HG03558 (cell line): Measurements from ENCODE around the gene ZBTB16.

Experiments used
- ATAC-seq: cut with Tn5 transposase; IDR thresholded peaks from one replicate; pipeline ENCODE4 v1.9.1; 2021; ENCODE audit warnings: moderate number of reproducible peaks; ENCODE audit not compliant: unreplicated experiment; ENCODE audit errors: extremely low read depth

The ZBTB16 gene

DNA sequence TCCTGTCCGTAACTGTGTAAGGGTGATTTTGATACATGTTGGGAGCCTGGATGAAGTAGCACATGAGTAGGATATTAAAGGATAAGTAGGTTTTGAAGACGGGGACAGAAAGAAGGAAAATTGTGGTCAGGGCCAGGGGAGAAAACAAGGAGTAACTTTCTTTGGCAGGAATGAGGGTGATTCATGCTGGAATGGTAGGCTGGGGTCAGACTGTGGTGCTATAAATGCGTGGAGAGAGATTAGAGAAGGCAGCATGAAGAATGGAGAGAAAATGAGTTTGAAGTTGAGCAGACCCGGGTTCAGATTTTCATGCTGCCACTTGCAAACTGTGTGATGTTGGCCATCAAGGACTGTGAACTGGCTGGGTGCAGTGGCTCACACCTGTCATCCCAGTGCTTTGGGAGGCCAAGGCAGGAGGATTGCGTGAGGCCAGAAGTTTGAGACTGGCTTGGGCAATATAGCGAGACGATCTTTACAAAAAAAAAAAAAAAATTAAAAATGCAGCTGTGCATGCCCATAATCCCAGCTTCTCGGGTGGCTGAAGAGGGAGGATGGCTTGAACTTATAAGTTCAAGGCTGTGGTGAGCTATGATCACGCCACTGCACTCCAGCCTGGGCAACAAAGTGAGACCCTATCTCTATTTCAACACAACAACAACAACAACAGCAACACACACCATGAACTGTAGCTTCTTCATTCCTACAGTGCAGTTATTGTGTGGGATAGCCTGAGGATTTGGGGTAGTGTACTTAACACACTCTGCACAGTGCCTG lies 22.3 kb downstream of the ZBTB16 start:
- no peak for ATAC-seq

DNA sequence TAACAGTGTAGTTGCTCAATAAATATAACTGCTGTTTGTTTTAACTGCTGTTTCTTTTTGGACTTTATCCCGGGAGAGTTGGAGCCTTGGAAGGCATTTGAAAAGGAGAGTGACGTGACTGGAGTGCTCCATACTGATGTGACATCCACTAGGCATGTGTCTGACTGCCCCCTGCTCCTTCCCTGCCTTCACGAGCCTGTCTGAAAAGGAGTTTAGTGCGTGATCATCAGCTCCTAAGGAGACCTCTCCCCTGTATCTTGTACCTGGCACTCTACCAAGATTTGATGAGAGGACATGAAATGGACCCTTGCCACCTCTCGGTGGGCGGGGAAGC lies 22.9 kb downstream of the ZBTB16 start:
- no peak for ATAC-seq

- ATAC-seq = no peak
These were observed 23.3 kb downstream of the ZBTB16 start for GRCh38 chr11:114082767-114083181.

DNA sequence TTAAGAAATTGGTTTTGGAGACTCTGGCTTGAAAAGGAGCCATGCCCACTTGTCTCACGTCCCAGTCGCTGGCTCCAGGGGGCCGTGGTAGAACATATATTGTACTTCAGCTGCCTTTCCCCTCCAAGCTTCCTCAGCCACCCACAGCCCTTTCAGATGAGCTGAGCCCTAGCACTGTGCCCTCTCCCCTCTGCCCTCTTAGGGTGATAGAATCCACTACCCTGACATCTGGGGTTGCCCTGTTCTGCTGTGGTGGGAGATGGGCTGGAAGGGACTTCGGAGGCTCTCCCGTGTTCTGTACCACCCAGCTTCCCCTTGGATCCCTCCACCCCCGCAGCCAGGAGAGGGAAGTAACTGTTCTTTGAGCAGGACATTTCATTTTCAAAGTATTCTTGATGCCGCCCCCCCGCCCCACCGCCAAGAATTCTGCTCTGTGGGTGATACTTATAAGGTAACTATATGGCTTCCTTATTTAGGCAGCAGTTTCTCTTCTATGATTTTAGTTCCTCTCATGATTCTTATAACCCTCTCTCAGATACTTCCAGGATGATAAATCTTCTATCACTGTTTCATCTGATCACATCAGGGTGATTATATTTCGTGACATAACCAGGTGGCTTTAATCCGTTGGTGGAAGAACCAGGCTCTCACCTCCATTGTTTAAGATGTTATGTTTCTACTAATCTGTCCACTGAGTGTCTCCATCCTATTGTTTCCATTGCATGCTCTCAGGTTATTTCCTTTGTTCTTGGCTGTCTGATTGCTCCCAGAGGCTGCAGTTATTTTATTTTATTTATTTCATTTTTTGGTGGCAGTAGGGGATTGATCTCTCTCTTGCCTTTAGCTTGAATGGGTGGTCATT lies 24.1 kb downstream of the ZBTB16 start:
- no peak for ATAC-seq

GRCh38 chr11:114084414-114084813 lies 24.9 kb downstream of the ZBTB16 start:
- no peak for ATAC-seq

DNA sequence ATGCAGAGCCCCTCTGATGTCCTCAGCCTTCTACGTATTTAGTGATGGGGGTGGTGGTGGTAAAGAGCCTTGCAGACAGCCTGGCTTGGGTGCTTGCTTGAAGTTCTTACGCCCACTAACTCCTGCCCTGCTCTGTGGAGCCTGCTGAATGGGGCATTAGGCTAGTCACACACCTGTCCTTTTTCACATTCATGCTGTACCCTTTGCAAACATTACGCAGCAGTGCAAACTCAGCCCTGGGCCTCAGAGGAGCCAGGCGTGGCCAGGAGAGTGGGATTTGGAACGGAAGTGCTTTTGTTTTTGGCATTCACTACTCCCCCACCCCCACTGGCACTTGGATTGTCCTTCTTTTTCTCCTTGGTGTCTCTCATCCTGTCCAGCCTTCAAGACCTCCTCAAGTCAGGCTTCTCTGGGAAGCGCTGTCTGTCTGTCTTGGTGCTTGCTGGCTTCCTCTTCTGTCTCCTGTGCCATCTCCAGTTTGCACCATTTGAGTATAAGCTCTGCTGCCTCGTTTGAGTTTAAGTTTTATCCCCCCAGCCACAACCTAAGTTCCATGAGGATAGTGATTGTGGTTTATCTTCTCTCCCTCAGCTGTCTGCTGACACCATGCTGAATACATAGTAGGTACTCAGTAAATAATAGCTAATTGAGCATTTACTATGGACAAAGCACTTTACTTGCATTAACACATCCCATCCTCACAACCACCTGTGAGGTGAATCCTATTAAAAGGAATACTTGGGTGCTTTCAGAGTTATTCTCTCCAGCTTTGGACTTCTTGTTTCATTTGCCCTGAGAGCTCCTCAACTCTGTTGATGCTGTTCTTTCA lies 26.7 kb downstream of the ZBTB16 start:
- no peak for ATAC-seq

- ATAC-seq = no peak
These were observed 27.5 kb downstream of the ZBTB16 start for GRCh38 chr11:114087025-114087424.

DNA sequence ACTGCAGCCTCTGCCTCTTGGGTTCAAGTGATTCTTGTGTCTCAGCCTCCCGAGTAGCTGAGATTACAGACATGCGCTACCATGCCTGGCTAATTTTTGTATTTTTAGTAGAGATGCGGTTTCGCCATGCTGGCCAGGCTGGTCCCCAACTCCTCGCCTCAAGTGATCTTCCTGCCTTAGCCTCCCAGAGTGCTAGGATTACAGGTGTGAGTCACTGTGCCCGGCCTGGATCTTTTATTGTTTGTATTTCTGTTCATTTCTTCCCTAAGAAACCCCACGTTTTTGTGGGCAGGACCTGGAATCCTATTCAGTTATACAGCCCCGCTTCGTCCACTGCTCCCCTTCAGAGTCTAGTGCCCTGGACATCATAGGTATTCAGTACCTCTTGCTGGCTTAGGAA lies 28.7 kb downstream of the ZBTB16 start:
- no peak for ATAC-seq

GRCh38 chr11:114088836-114089235 lies 29.3 kb downstream of the ZBTB16 start:
- ATAC-seq = no peak

- ATAC-seq = no peak
These were observed 30.2 kb downstream of the ZBTB16 start for GRCh38 chr11:114089748-114090147.

DNA sequence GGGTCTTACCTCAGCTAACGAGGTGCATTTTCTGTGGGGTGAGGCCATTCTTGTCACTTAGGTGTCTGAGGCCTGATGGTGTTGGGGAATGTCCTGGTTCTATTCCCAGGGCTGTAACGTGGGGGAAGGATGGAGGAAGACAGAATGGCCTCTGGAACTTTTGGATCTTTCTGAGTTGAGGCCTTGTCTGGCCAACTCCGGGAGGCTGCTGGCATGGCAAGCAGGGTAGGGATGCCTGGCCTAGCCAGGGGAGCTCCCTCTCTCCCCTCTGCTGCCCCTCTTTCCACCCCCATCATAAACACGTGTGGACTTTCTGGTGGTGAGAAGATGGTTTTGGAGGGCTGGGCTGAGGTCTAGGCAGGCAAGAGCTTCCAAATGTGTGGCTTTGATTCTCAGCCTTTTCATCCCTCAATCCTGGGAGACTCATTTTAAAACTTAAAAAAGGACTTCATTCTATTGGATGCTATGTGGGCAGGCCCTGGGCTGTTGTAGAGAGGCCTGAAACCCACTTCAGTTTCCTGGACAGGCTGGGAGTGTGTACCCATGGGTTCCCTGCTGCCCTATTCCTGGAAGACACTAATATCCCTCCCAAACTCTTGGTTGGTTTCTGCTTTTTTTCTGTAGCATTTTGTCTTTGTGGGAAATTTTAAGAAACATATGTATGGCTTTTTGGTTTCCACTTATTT lies 30.9 kb downstream of the ZBTB16 start:
- ATAC-seq = no peak

GRCh38 chr11:114090976-114091375 lies 31.5 kb downstream of the ZBTB16 start:
- no peak for ATAC-seq

DNA sequence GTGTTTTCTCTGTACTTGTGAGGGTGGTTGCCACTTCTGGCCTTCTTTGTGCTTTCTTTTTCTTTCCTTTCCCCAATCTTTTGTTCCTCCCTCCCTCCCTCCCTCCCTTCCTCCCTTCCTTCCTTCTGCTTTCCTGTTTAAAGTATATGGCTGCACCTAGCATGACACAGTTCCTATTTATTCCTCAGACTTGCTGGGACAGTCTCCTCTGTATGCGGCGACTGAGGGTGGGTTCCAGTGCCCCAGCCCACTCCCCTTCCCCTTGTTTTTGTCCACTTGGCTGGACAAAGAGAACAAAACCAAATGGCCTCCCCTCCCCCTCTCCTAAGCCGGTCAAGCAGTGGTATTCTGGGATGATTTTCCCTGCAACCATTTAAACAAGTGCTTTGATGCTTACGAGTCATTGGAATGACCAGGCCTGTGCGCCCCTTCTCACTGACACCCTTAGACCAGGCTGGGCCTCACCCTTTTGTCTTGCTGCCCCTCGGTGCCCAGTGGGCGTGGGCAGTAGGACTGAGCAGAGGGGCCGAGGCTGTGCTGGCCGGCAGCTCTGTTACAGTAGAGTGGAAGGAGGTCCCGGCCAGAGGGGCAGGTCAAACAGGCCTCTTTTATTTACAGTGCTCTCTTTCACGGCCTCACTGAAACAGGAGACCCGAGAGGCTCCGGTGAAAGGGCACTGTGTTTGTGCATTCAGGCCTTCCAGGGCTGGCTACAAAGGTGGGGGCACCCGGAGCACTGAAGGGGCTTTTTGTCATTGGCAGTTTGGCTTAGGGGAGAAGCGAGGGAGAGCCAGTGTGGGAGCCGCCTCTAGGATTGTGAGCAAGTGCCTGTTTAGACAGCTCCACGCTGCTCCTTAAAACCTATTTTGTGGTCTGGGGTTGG lies 32.2 kb downstream of the ZBTB16 start:
- no peak for ATAC-seq

DNA sequence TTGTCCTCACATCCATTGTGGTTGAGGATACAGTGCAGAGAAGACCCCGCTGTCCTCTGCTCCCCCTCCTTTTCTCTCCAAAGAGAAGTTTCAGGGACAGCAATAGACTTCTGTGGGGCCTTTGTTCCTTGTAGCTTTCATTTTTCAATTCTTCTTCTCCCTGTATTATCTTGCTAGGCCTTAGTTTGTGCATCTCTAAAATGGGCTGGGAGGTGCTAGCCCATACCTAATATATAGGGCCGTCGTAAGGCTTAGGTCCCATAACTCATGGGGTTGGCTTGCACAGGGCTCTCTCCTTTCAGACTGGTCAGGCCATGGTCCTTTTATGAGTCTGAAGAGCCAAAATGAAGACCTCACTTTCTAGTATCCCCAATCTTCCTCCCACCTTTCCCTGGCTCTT lies 33.0 kb downstream of the ZBTB16 start:
- no peak for ATAC-seq

GRCh38 chr11:114092953-114093352 lies 33.4 kb downstream of the ZBTB16 start:
- no peak for ATAC-seq

GRCh38 chr11:114094516-114094915 lies 35.0 kb downstream of the ZBTB16 start:
- ATAC-seq = no peak

- ATAC-seq = no peak
These were observed 36.4 kb downstream of the ZBTB16 start for GRCh38 chr11:114095899-114096298.

GRCh38 chr11:114097832-114098231 lies 38.3 kb downstream of the ZBTB16 start:
- no peak for ATAC-seq

DNA sequence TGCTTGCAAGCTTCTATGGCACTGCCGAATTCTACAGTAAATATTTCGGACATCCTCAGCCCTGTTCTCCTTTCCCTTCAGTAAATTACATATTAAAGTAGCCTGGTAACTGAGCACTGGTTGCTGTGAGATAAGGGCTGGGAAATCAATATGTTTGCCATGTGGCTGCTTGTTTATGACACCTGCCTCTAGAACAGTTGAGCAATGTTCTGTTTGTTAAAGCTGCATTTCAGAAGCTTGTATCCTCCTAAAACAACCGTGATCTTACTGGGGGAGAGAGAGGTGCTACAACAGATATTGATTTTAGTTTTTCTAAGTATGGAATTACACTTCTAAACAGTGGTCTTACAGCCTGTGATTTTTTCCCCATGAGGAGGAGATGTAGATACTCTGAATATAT lies 39.4 kb downstream of the ZBTB16 start:
- no peak for ATAC-seq
